ENCODE results near the gene TAS1R1. TPM values are rescaled to one million over a fixed set of nuclear protein-coding genes. Genes with fewer than 3 reads are reported as not detected.

TAS1R1 gene
- total and polyA plus RNA-seq, 9 of the 15 experiments (the other 6 are each of a cell fraction or from before 2014, with no cell fraction given) = 0.06 TPM; not detected in 8

DNA sequence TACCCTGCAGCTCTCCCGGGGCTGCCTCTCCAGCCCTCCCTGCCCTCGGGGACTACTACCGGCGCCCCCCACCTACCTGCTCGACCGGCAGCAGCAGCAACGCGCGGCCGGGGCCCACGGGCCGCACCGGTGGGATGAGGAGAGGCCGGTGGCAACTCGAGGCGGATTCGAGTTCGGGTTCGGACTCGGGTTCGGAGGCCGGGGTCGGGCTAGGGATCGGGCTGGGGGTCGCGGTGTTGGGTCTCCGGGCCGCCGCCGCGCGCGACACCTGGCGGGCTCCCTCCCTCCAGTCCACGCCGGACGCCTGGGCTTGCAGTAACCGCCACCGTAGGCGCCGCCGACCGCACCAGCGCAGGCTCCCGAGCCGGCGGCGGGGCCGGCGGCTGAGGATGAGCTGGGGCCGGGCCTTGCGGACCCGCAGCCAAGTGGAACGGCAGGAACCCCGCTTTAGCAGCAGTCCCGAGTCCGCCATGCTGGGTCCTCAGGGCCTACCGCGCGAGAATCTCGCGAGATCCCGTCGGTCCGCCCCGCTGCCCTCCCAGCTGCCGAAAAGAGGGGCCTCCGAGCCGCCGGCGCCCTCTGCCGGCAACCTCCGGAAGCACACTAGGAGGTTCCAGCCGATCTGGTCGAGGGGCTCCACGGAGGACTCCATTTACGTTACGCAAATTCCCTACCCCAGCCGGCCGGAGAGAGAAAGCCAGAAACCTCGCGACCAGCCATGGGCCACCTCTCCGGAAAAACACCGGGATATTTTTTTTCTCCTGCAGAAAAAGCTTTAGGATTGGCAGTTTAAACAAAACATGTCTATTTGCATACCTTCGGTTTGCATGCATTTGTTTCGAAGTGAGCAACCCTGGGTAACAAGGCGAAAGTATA is 838 bp upstream of the TAS1R1 start, which contains the start of gene NOL9 (continued):
- TF ChIP-seq ZNF511 (CRISPR knock-in tag; IDR thresholded peaks at IDR 0.05) (peak; percentile 86), TCF15 (CRISPR knock-in tag; IDR thresholded peaks at IDR 0.05) (no peak), CHAMP1 (IDR thresholded peaks at IDR 0.05) (no peak; the same call in 1 of the 2 replicates), CEBPG (CRISPR knock-in tag; IDR thresholded peaks at IDR 0.05) (no peak), CEBPG (tag; conservative IDR thresholded peaks at IDR 0.05 in 1 of 2, IDR thresholded peaks at IDR 0.05 in 1 of 2) (no peak), NR2C1 (IDR thresholded peaks at IDR 0.05) (peak; percentile 65; the same call in 1 of the 2 replicates), NR2C1 (tag; IDR thresholded peaks at IDR 0.05) (peak; percentile 64; the same call in 1 of the 2 replicates), ZNF584 (CRISPR knock-in tag; IDR thresholded peaks at IDR 0.05; ENCODE audit: low read depth) (no peak), NR2F6 (CRISPR knock-in tag; IDR thresholded peaks at IDR 0.05) (no peak), RHOXF2B (CRISPR knock-in tag; conservative IDR thresholded peaks at IDR 0.05) (0 out of 2 replicates have a peak, but pooled peaks have one; percentile 18), FUS (optimal IDR thresholded peaks at IDR 0.05; ENCODE audit: low read depth, low read length) (peak; percentile 41), BRD4 (IDR thresholded peaks at IDR 0.05) (0 out of 2 replicates have a peak, but pooled peaks have one; percentile 29), NFIC (IDR thresholded peaks at IDR 0.05) (peak; percentile 60), ESRRA (IDR thresholded peaks at IDR 0.05; ENCODE audit: borderline replicate concordance, low read depth) (peak; percentile 56; the same call in 1 of the 2 replicates), CEBPB (tag; IDR thresholded peaks at IDR 0.05) (peak; percentile 59; the same call in 1 of the 2 replicates), POLR2AphosphoS5 (IDR thresholded peaks at IDR 0.05; ENCODE audit: control insufficient read depth, insufficient read depth, low read depth, low read length) (peak; percentile 86; the same call in 1 of the 2 replicates), ETV6 (IDR thresholded peaks at IDR 0.05; ENCODE audit: borderline replicate concordance in 1 of 2, low read depth in 2 of 2, low read length in 1 of 2) (no peak), ETV6 (CRISPR knock-in tag; IDR thresholded peaks at IDR 0.05; ENCODE audit: borderline replicate concordance) (0 out of 2 replicates have a peak, but pooled peaks have one; percentile 25)
- TF ChIP-seq, protein P1, sequence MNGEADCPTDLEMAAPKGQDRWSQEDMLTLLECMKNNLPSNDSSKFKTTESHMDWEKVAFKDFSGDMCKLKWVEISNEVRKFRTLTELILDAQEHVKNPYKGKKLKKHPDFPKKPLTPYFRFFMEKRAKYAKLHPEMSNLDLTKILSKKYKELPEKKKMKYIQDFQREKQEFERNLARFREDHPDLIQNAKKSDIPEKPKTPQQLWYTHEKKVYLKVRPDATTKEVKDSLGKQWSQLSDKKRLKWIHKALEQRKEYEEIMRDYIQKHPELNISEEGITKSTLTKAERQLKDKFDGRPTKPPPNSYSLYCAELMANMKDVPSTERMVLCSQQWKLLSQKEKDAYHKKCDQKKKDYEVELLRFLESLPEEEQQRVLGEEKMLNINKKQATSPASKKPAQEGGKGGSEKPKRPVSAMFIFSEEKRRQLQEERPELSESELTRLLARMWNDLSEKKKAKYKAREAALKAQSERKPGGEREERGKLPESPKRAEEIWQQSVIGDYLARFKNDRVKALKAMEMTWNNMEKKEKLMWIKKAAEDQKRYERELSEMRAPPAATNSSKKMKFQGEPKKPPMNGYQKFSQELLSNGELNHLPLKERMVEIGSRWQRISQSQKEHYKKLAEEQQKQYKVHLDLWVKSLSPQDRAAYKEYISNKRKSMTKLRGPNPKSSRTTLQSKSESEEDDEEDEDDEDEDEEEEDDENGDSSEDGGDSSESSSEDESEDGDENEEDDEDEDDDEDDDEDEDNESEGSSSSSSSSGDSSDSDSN (IDR thresholded peaks at IDR 0.05; ENCODE audit: borderline replicate concordance in 1 of 2, low read depth in 2 of 2, low read length in 2 of 2) = 0 out of 4 replicates have a peak, but pooled peaks of 1 of the 2 experiments have one; percentile 17
- TF ChIP-seq, protein P2, sequence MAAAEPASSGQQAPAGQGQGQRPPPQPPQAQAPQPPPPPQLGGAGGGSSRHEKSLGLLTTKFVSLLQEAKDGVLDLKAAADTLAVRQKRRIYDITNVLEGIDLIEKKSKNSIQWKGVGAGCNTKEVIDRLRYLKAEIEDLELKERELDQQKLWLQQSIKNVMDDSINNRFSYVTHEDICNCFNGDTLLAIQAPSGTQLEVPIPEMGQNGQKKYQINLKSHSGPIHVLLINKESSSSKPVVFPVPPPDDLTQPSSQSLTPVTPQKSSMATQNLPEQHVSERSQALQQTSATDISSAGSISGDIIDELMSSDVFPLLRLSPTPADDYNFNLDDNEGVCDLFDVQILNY (CRISPR knock-in tag; IDR thresholded peaks at IDR 0.05) = no peak; the same call in 1 of the 2 replicates
